HepG2 (cell line): Measurements from ENCODE around the gene MXD1. TPM values are rescaled to one million over a fixed set of nuclear protein-coding genes. Genes with fewer than 3 reads are reported as not detected.

Experiments used
- ATAC-seq: fragments of 200-7000 bp; cut with Tn5 transposase; 3 replicates; pipeline ENCODE4 v1.9.1; 2020; ENCODE audit warnings: mild to moderate bottlenecking, moderate library complexity
- BruUV-seq: library from RNA; stranded (reverse); fragments of 400-500 nt; replicated peaks from 2 replicates; lab custom pipeline; 2021; lab: Mats Ljungman, UMichigan
- CTCF ChIA-PET: fragments of 300-600 bp; formaldehyde crosslinking; extraction: SDS; loops from one replicate; lab custom pipeline; 2021; ENCODE audit warnings: low total read pairs, inconsistent platforms, low intra/inter-chr PET ratio; lab: Yijun Ruan, JAX
- POLR2A ChIA-PET: fragments of 350-600 bp; sonication (Branson Sonifier 250); formaldehyde crosslinking; loops from one replicate; lab custom pipeline; 2020; ENCODE audit warnings: antibody characterized with exemption, inconsistent platforms; lab: Yijun Ruan, JAX
- DNase-seq: peaks from one replicate; pipeline ENCODE4 v3.0.0-alpha.2; 2015; ENCODE audit warnings: low spot score
- FAIRE-seq: peaks from 3 replicates; lab custom pipeline; 2011; peaks lifted over from hg19 to GRCh38; lab: Jason Lieb, UNC
- H2AFZ ChIP-seq: one replicate; pipeline ENCODE4 v1.6.1; 2011; ENCODE audit warnings: low read length, inconsistent platforms
- H3K27ac ChIP-seq: fragments of 300-600 bp; 3 replicates; pipeline ENCODE4 v1.8.0; 2011; ENCODE audit warnings: mixed run types, mild to moderate bottlenecking, mixed read lengths, low read length, inconsistent platforms; ENCODE audit not compliant: insufficient read depth; ENCODE audit errors: extremely low read length
- H3K27me3 ChIP-seq, 2 experiments: fragments of 200-600 bp in 1 of 2; 2 replicates in 1 of 2; 3 replicates in 1 of 2; pipeline versions ENCODE4 v1.6.0 to v1.8.0; 2011; ENCODE audit warnings: low read length in 2 of 2, mild to moderate bottlenecking in 2 of 2, moderate library complexity in 2 of 2, inconsistent platforms in 1 of 2; ENCODE audit not compliant: insufficient read depth in 2 of 2, control insufficient read depth in 1 of 2
- H3K36me3 ChIP-seq, 2 experiments: fragments of 200-600 bp in 1 of 2; replicated peaks in 1 of 2; 2 replicates in 1 of 2; 3 replicates in 1 of 2; pipeline versions ENCODE4 v1.5.1 to v1.8.0; 2011; ENCODE audit warnings: low read length in 2 of 2, inconsistent platforms in 1 of 2; ENCODE audit not compliant: insufficient read depth in 2 of 2, control insufficient read depth in 1 of 2
- H3K4me1 ChIP-seq: 2 replicates; pipeline ENCODE4 v1.5.1; 2012; ENCODE audit warnings: low read length, inconsistent platforms; ENCODE audit not compliant: insufficient read depth
- H3K4me2 ChIP-seq: 2 replicates; pipeline ENCODE4 v1.6.0; 2011; ENCODE audit warnings: low read depth, low read length, inconsistent platforms
- H3K4me3 ChIP-seq, 3 experiments: fragments of 200-600 bp in 1 of 3; sonication (generic), shearing (Covaris generic) in 1 of 3; replicated peaks in 1 of 3; 2 replicates each; pipeline ENCODE4 v1.5.1; 2011 to 2016; ENCODE audit warnings: low read length in 3 of 3, inconsistent platforms in 2 of 3, low read depth in 2 of 3, mild to moderate bottlenecking in 2 of 3, control low read depth in 1 of 3, mixed read lengths in 1 of 3; ENCODE audit not compliant: insufficient read depth in 1 of 3
- H3K79me2 ChIP-seq: one replicate; pipeline ENCODE4 v1.6.1; 2011; ENCODE audit warnings: low read length, inconsistent platforms; ENCODE audit not compliant: insufficient read depth
- H3K9ac ChIP-seq: 2 replicates; pipeline ENCODE4 v1.6.0; 2011; ENCODE audit warnings: mild to moderate bottlenecking, low read depth, low read length, inconsistent platforms; ENCODE audit not compliant: insufficient read depth
- H3K9me3 ChIP-seq: 2 replicates; pipeline ENCODE4 v1.5.1; 2012; ENCODE audit warnings: mild to moderate bottlenecking, low read length
- H4K20me1 ChIP-seq: 2 replicates; pipeline ENCODE4 v1.6.0; 2011; ENCODE audit warnings: inconsistent platforms, mild to moderate bottlenecking, low read length, moderate library complexity; ENCODE audit not compliant: insufficient read depth
- KLF15 ChIP-seq: sonication (generic); formaldehyde crosslinking; IDR thresholded peaks from 2 replicates; pipeline ENCODE4 v1.8.1; 2023; ENCODE audit warnings: borderline replicate concordance, mild to moderate bottlenecking, inconsistent platforms, missing genetic modification reagents, mixed read lengths
- NR2F1 ChIP-seq, 2 experiments: fragments of 450-650 bp in 1 of 2; formaldehyde crosslinking in 1 of 2; IDR thresholded peaks; 2 replicates each; pipeline versions ENCODE4 v1.5.0 to v1.6.1; 2016 to 2020; ENCODE audit warnings: mild to moderate bottlenecking in 1 of 2, missing compliant biosample characterization in 1 of 2, missing genetic modification reagents in 1 of 2, moderate library complexity in 1 of 2
- POLR2G ChIP-seq: fragments of 200-400 bp; formaldehyde crosslinking; IDR thresholded peaks from 2 replicates; pipeline ENCODE4 v1.6.1; 2018; ENCODE audit warnings: mild to moderate bottlenecking, low read depth, low read length, moderate library complexity
- RBFOX2 ChIP-seq: fragments of 200-400 bp; formaldehyde crosslinking; IDR thresholded peaks from 2 replicates; pipeline ENCODE4 v1.6.1; 2017; ENCODE audit warnings: low read depth, mild to moderate bottlenecking, low read length
- WGBS: methylation state at CpG from one replicate; pipeline ENCODE4 v1.1.6; 2017; ENCODE audit warnings: low lambda C conversion rate; 5-methylcytosine and 5-hydroxymethylcytosine counted together
- in situ Hi-C: cut with HindIII; loops from 2 replicates; pipeline ENCODE4 v1.10.0; 2017; ENCODE audit warnings: low pct_unique_long_range_greater_than_20kb; ENCODE audit not compliant: extremely low pct_ligation_motif_present
- intact Hi-C: fragments of 100-400 bp; cut with micrococcal nuclease; formaldehyde crosslinking; loops from one replicate; pipeline ENCODE4 v1.10.0; 2022; ENCODE audit not compliant: unreplicated experiment
- polyA plus RNA-seq, 8 experiments: library from polyadenylated mRNA; depleted of rRNA in 3 of 8; stranded (reverse) in 7 of 8; unstranded in 1 of 8; fragments of >200 nt; fragmentation: Illumina TruSeq in 4 of 8; extraction: Trizol in 4 of 8; gene quantifications; 2 replicates each; pipeline versions ENCODE4 v1.2.1 to v1.2.3, GENCODE V29; 2011 to 2016; ENCODE audit warnings: low read depth in 4 of 8, missing spikeins in 1 of 8, mixed read lengths in 1 of 8; ENCODE audit not compliant: insufficient read depth in 1 of 8
- total RNA-seq, 5 experiments: library from RNA; depleted of rRNA; stranded (reverse); fragments of >200 nt; fragmentation: Illumina TruSeq; extraction: Trizol; gene quantifications; 2 replicates each; pipeline ENCODE4 v1.2.3, GENCODE V29; 2016; ENCODE audit warnings: low read depth in 1 of 5
- TF ChIP-seq, protein P1 (sequence below), 2 experiments: sonication (generic) in 1 of 2; formaldehyde crosslinking in 1 of 2; IDR thresholded peaks; 2 replicates each; pipeline versions ENCODE4 v1.6.1 to v1.9.0; 2014 to 2022; ENCODE audit warnings: antibody characterized with exemption in 1 of 2, borderline replicate concordance in 1 of 2, inconsistent platforms in 1 of 2, low read depth in 1 of 2, missing genetic modification reagents in 1 of 2

The MXD1 gene
- total and polyA plus RNA-seq, 2 of the 13 experiments (the other 11 are each of a cell fraction or from before 2014, with no cell fraction given), result 6.4 to 14.9 TPM

DNA sequence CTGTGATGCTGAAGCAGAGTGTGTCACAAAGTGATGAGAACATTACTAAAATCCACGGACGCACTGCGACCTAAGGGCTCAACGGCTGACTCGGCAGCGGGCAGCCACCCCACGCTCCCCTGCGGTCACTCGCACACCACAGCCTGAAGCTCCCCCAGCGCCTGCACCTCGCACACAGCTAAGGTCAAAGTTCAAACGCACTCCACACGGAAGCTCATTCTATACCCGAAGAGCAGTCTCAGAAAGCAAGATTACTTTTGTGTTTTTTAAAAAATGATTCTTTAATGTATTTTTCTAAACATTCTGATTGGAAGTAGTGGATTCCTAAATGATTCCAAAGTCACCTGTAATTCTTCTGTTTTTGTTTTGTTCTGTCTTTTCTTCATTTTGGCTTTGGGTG lies 24.8 kb downstream of the MXD1 start (continued):
- TF ChIP-seq, protein P1, sequence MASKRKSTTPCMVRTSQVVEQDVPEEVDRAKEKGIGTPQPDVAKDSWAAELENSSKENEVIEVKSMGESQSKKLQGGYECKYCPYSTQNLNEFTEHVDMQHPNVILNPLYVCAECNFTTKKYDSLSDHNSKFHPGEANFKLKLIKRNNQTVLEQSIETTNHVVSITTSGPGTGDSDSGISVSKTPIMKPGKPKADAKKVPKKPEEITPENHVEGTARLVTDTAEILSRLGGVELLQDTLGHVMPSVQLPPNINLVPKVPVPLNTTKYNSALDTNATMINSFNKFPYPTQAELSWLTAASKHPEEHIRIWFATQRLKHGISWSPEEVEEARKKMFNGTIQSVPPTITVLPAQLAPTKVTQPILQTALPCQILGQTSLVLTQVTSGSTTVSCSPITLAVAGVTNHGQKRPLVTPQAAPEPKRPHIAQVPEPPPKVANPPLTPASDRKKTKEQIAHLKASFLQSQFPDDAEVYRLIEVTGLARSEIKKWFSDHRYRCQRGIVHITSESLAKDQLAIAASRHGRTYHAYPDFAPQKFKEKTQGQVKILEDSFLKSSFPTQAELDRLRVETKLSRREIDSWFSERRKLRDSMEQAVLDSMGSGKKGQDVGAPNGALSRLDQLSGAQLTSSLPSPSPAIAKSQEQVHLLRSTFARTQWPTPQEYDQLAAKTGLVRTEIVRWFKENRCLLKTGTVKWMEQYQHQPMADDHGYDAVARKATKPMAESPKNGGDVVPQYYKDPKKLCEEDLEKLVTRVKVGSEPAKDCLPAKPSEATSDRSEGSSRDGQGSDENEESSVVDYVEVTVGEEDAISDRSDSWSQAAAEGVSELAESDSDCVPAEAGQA (IDR thresholded peaks at IDR 0.05; ENCODE audit: low read depth), result no peak
- TF ChIP-seq, protein P1 (CRISPR knock-in tag; IDR thresholded peaks at IDR 0.05; ENCODE audit: borderline replicate concordance), result no peak
- TF ChIP-seq RBFOX2, result 0 out of 2 replicates have a peak, but pooled peaks have one; percentile 22
- peak; percentile 29 to 67; a peak in 1 of 4 replicates for TF ChIP-seq NR2F1 (CRISPR knock-in tag; IDR thresholded peaks at IDR 0.05)
- no peak for TF ChIP-seq KLF15 (CRISPR knock-in tag)

DNA sequence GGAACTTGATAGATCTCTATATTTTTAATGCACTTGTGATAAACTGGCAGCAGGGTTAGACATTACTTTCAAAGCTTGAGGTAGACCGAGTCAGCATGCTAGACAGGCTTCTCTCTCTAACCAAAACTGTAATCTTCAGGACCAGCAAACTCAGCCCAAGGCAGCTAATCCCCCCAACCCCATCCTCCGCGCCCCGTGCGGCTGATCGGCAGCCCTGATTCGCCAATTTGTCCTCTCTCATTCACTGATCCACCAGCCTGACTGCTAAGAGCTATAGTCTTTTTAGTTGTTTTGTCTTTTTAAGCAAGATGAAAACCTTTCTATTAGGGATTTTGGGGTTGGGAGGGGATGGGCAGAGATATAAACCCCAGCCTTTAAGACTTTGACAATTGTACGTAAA lies 25.8 kb downstream of the MXD1 start:
- Histone ChIP-seq H3K4me2 (no peak overlapping the region), H3K4me1 (peaks cover 17% of the 10 kb centered on the region), H3K4me3 (no peak overlapping the region), H3K79me2 (no peaks in the 10 kb centered on the region), H3K9ac (no peak overlapping the region), H3K36me3 (peaks cover 15 to 45% of the 10 kb centered on the region in 2 experiments), H3K27ac (no peak overlapping the region), H4K20me1 (no peaks in the 10 kb centered on the region), H3K9me3 (no peaks in the 10 kb centered on the region), H2AFZ (no peak overlapping the region), H3K27me3 (no peaks in the 10 kb centered on the region)
- ChIA-PET CTCF (no interaction called here), POLR2A (no interaction called here)
- DNase-seq (no peak), FAIRE-seq (no peak), ATAC-seq (no peak)
- BruUV-seq, result no TSS peak
- in situ Hi-C loops, result no loop called here
- 97% methylated on average over 8 of the region's 8 CpGs for whole genome bisulfite sequencing
- no peak for TF ChIP-seq POLR2G
- intact Hi-C loops, result no loop called here
